ENCODE results near the gene KDM2A.

DNA sequence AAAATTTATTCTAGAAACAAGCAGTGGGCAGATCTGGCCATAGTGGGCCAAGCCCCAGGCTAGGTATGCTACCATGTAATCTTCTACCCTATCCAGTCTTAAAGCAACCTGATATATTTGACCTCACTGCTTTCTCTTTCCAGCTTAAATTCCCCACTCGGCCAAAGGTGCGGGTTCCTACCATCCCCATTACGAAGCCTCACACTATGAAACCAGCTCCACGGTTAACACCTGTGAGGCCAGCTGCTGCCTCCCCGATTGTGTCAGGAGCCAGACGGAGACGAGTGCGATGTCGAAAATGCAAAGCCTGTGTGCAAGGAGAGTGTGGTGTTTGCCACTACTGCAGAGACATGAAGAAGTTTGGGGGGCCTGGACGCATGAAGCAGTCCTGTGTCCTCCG lies 126.0 kb downstream of the KDM2A start:
- TF ChIP-seq CTCF (conservative IDR thresholded peaks at IDR 0.05; ENCODE audit: low read depth, low read length) (no peak), EZH2 (IDR thresholded peaks at IDR 0.05; ENCODE audit: low read length, unreplicated experiment) (no peak), EZH2phosphoT487 (IDR thresholded peaks at IDR 0.05; ENCODE audit: borderline replicate concordance, low read length) (no peak)
